K562 (cell line): Measurements from ENCODE around the gene PCAT6. TPM values are rescaled to one million over a fixed set of nuclear protein-coding genes. Genes with fewer than 3 reads are reported as not detected.
A peak's percentile ranks its signal among the peaks of the same experiment; 100 is the strongest.

ENCODE experiments used
- E2F4 ChIP-seq: sonication (generic); formaldehyde crosslinking; IDR thresholded peaks from 2 replicates; pipeline ENCODE4 v1.8.0; 2022; ENCODE audit warnings: mild to moderate bottlenecking, low read depth, missing genetic modification reagents
- ETS1 ChIP-seq: conservative IDR thresholded peaks from 2 replicates; pipeline ENCODE4 v1.6.1; 2011; ENCODE audit warnings: low read depth, mild to moderate bottlenecking, low read length; ENCODE audit not compliant: control insufficient read depth
- ETV6 ChIP-seq, 3 experiments: fragments of 150-350 bp in 1 of 3; sonication (generic) in 1 of 3; formaldehyde crosslinking in 1 of 3; IDR thresholded peaks; 2 replicates each; pipeline versions ENCODE4 v1.6.1 to v1.8.0; 2014 to 2022; ENCODE audit warnings: borderline replicate concordance in 2 of 3, low read depth in 2 of 3, antibody characterized with exemption in 1 of 3, low read length in 1 of 3, mild to moderate bottlenecking in 1 of 3, missing genetic modification reagents in 1 of 3
- HMGN3 ChIP-seq: IDR thresholded peaks from 2 replicates; pipeline ENCODE4 v1.6.1; 2011; ENCODE audit warnings: borderline replicate concordance, low read depth, mild to moderate bottlenecking, mixed read lengths, low read length; ENCODE audit not compliant: insufficient read length; ENCODE audit errors: extremely low read depth
- JUN ChIP-seq, 2 experiments: sonication (generic) in 1 of 2; formaldehyde crosslinking in 1 of 2; IDR thresholded peaks; 2 replicates each; pipeline versions ENCODE4 v1.6.1 to v1.8.0; 2012 to 2022; ENCODE audit warnings: borderline replicate concordance in 2 of 2, mild to moderate bottlenecking in 2 of 2, improper control_type of control experiment in 1 of 2, low read depth in 1 of 2, low read length in 1 of 2, missing genetic modification reagents in 1 of 2
- KHSRP ChIP-seq: fragments of 450-650 bp; IDR thresholded peaks from 2 replicates; pipeline ENCODE4 v1.6.1; 2017
- L3MBTL2 ChIP-seq: fragments of 450-650 bp; IDR thresholded peaks from 2 replicates; pipeline ENCODE4 v1.6.1; 2016; ENCODE audit warnings: mild to moderate bottlenecking, moderate library complexity
- MAZ ChIP-seq, 2 experiments: fragments of 450-650 bp in 1 of 2; sonication (generic) in 1 of 2; formaldehyde crosslinking; IDR thresholded peaks in 1 of 2; conservative IDR thresholded peaks in 1 of 2; 2 replicates each; pipeline versions ENCODE4 v1.4.0 to v1.5.0; 2020; ENCODE audit warnings: mild to moderate bottlenecking in 1 of 2, missing genetic modification reagents in 1 of 2
- MCM3 ChIP-seq: fragments of 450-650 bp; IDR thresholded peaks from 2 replicates; pipeline ENCODE4 v1.6.1; 2016
- MEF2A ChIP-seq: IDR thresholded peaks from 2 replicates; pipeline ENCODE4 v1.6.1; 2011; ENCODE audit warnings: low read depth, mild to moderate bottlenecking, low read length, moderate library complexity; ENCODE audit not compliant: control insufficient read depth
- NCOR1 ChIP-seq: fragments of 450-650 bp; IDR thresholded peaks from 2 replicates; pipeline ENCODE4 v1.6.1; 2016; ENCODE audit warnings: mild to moderate bottlenecking, moderate library complexity
- RBM22 ChIP-seq: fragments of 200-400 bp; formaldehyde crosslinking; IDR thresholded peaks from 2 replicates; pipeline ENCODE4 v1.6.1; 2018; ENCODE audit warnings: low read length, low read depth; ENCODE audit not compliant: poor library complexity, severe bottlenecking
- SRF ChIP-seq, 2 experiments: fragments of 250-450, 450-650 bp in 1 of 2; sonication (Bioruptor Pico) in 1 of 2; sonication (generic) in 1 of 2; formaldehyde crosslinking; IDR thresholded peaks; 2 replicates each; pipeline versions ENCODE4 v1.5.0 to v1.5.1; 2020 to 2022; ENCODE audit warnings: mild to moderate bottlenecking in 1 of 2, missing genetic modification reagents in 1 of 2
- STAT6 ChIP-seq: sonication (generic); formaldehyde crosslinking; IDR thresholded peaks from 2 replicates; pipeline ENCODE4 v1.8.1; 2023; ENCODE audit warnings: mild to moderate bottlenecking, missing genetic modification reagents
- TAF9B ChIP-seq: fragments of 450-650 bp; IDR thresholded peaks from 2 replicates; pipeline ENCODE4 v1.6.1; 2018; ENCODE audit warnings: mild to moderate bottlenecking; ENCODE audit not compliant: partially characterized antibody
- ZBTB26 ChIP-seq: fragments of 450-650 bp; formaldehyde crosslinking; IDR thresholded peaks from 2 replicates; pipeline ENCODE4 v1.4.0; 2022; ENCODE audit warnings: missing genetic modification characterization
- ZNF395 ChIP-seq: fragments of 200-800 bp; sonication (Bioruptor generic); IDR thresholded peaks from 2 replicates; pipeline ENCODE4 v1.6.1; 2017; ENCODE audit warnings: missing genetic modification characterization, missing compliant biosample characterization
- ZNF77 ChIP-seq: fragments of 250-450 bp; sonication (Bioruptor Pico); IDR thresholded peaks from 2 replicates; pipeline ENCODE4 v1.5.0; 2020
- polyA plus RNA-seq, 8 experiments: library from polyadenylated mRNA; depleted of rRNA in 4 of 8; stranded (reverse) in 5 of 8; unstranded in 3 of 8; fragments of >200 nt; fragmentation: Nextera tagmentation in 2 of 8; fragmentation: Illumina TruSeq in 1 of 8; extraction: Ambion mirVana in 2 of 8; extraction: Trizol in 1 of 8; gene quantifications; 2 replicates each; pipeline versions ENCODE4 v1.2.1 to v1.2.3, GENCODE V29; 2011 to 2014; ENCODE audit warnings: inconsistent platforms in 1 of 8, missing spikeins in 1 of 8
- total RNA-seq, 7 experiments: library from RNA; depleted of rRNA in 6 of 7; stranded (reverse); fragments of >200 nt in 6 of 7; fragmentation: Illumina TruSeq in 2 of 7; extraction: Trizol in 2 of 7; gene quantifications; 2 replicates each; pipeline versions ENCODE4 v1.2.1 to v1.2.3, GENCODE V29; 2011 to 2021; ENCODE audit warnings: low replicate concordance in 1 of 7

Gene PCAT6
- total and polyA plus RNA-seq, 9 of the 15 experiments (the other 6 are each of a cell fraction or from before 2014, with no cell fraction given) = 0.25 to 2.4 (median 0.54) TPM; not detected in 1

GRCh38 chr1:202810615-202811295 lies at the start of gene PCAT6 (continued):
- TF ChIP-seq ZNF395 (CRISPR knock-in tag) (no peak), STAT6 (no peak), SRF (CRISPR knock-in tag; IDR thresholded peaks at IDR 0.05) (peak in 1 of 2 experiments; percentile 40; a peak in 1 of 4 replicates), JUN (IDR thresholded peaks at IDR 0.05; ENCODE audit: borderline replicate concordance, low read depth, low read length) (peak; percentile 85), JUN (CRISPR knock-in tag; IDR thresholded peaks at IDR 0.05; ENCODE audit: borderline replicate concordance) (no peak), HMGN3 (peak; percentile 87), ETV6 (IDR thresholded peaks at IDR 0.05; ENCODE audit: borderline replicate concordance in 1 of 2, low read depth in 2 of 2, low read length in 1 of 2) (0 out of 4 replicates have a peak, but pooled peaks of 1 of the 2 experiments have one; percentile 33), ETV6 (CRISPR knock-in tag; IDR thresholded peaks at IDR 0.05; ENCODE audit: borderline replicate concordance) (no peak), TAF9B (peak; percentile 95), MAZ (CRISPR knock-in tag; conservative IDR thresholded peaks at IDR 0.05 in 1 of 2, IDR thresholded peaks at IDR 0.05 in 1 of 2) (peak; percentile 93 to 94), L3MBTL2 (no peak; the same call in none of the 2 replicates), ZBTB26 (CRISPR knock-in tag) (0 out of 2 replicates have a peak, but pooled peaks have one; percentile 37), RBM22 (no peak), ETS1 (peak; percentile 96), MEF2A (no peak), NCOR1 (peak; percentile 58), MCM3 (no peak), ZNF77 (no peak), KHSRP (no peak), E2F4 (CRISPR knock-in tag) (0 out of 2 replicates have a peak, but pooled peaks have one; percentile 17)
